Parathyroid adenoma (tissue), 2 donors: ENCODE measurements around the gene MR1.
"Not testable (repeated sequence)": the region's sequence is repeated elsewhere in the genome, so short reads cannot be mapped to it uniquely, and the experiment has no call there.

ENCODE experiments used
- H2AFZ ChIP-seq: fragments of 300-600 bp; sonication (generic); one replicate; pipeline ENCODE4 v1.7.0; 2017; ENCODE audit warnings: antibody characterized with exemption, mild to moderate bottlenecking
- H3K27ac ChIP-seq: fragments of 300-600 bp; sonication (generic); one replicate; pipeline ENCODE4 v1.7.0; 2017
- H3K27me3 ChIP-seq: fragments of 300-600 bp; sonication (generic); one replicate; pipeline ENCODE4 v1.7.0; 2017; ENCODE audit warnings: low read length; ENCODE audit not compliant: control insufficient read depth, insufficient read depth
- H3K36me3 ChIP-seq: fragments of 300-600 bp; sonication (generic); one replicate; pipeline ENCODE4 v1.7.0; 2017; ENCODE audit warnings: low read length; ENCODE audit not compliant: control insufficient read depth, insufficient read depth
- H3K4me1 ChIP-seq: fragments of 300-600 bp; sonication (generic); one replicate; pipeline ENCODE4 v1.7.0; 2017; ENCODE audit warnings: control low read depth
- H3K4me2 ChIP-seq: fragments of 300-600 bp; sonication (generic); one replicate; pipeline ENCODE4 v1.7.0; 2017; ENCODE audit warnings: low read length
- H3K4me3 ChIP-seq: fragments of 300-600 bp; sonication (generic); one replicate; pipeline ENCODE4 v1.7.0; 2017; ENCODE audit warnings: low read depth, low read length
- H3K79me2 ChIP-seq: fragments of 300-600 bp; sonication (generic); one replicate; pipeline ENCODE4 v1.7.0; 2017; ENCODE audit warnings: control low read depth
- H3K9ac ChIP-seq: fragments of 300-600 bp; sonication (generic); one replicate; pipeline ENCODE4 v1.7.0; 2017; ENCODE audit warnings: mild to moderate bottlenecking
- H3K9me3 ChIP-seq: fragments of 300-600 bp; sonication (generic); one replicate; pipeline ENCODE4 v1.7.0; 2017; ENCODE audit warnings: low read length; ENCODE audit not compliant: control insufficient read depth
- TF ChIP-seq, protein P1 (sequence below): fragments of 300-600 bp; sonication (generic); IDR thresholded peaks from one replicate; pipeline ENCODE4 v1.7.0; 2017; ENCODE audit warnings: antibody characterized with exemption, mild to moderate bottlenecking
- donor health status: primary hyperparathyroidism.

MR1 gene

GRCh38 chr1:181043025-181043888 lies 9.5 kb downstream of the MR1 start:
- H3K79me2 ChIP-seq, result no peaks in the 10 kb centered on the region
- TF ChIP-seq, protein P1, sequence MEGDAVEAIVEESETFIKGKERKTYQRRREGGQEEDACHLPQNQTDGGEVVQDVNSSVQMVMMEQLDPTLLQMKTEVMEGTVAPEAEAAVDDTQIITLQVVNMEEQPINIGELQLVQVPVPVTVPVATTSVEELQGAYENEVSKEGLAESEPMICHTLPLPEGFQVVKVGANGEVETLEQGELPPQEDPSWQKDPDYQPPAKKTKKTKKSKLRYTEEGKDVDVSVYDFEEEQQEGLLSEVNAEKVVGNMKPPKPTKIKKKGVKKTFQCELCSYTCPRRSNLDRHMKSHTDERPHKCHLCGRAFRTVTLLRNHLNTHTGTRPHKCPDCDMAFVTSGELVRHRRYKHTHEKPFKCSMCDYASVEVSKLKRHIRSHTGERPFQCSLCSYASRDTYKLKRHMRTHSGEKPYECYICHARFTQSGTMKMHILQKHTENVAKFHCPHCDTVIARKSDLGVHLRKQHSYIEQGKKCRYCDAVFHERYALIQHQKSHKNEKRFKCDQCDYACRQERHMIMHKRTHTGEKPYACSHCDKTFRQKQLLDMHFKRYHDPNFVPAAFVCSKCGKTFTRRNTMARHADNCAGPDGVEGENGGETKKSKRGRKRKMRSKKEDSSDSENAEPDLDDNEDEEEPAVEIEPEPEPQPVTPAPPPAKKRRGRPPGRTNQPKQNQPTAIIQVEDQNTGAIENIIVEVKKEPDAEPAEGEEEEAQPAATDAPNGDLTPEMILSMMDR, result no peak
- no peak overlapping the region for H3K4me2 ChIP-seq
- H3K4me3 ChIP-seq, result no peak overlapping the region
- H3K36me3 ChIP-seq, result no peaks in the 10 kb centered on the region
- no peaks in the 10 kb centered on the region for H3K4me1 ChIP-seq
- no peak overlapping the region for H3K27ac ChIP-seq
- H3K9ac ChIP-seq, result no peak overlapping the region
- H3K27me3 ChIP-seq, result no peaks in the 10 kb centered on the region
- H3K9me3 ChIP-seq, result no peaks in the 10 kb centered on the region
- no peak overlapping the region for H2AFZ ChIP-seq

DNA sequence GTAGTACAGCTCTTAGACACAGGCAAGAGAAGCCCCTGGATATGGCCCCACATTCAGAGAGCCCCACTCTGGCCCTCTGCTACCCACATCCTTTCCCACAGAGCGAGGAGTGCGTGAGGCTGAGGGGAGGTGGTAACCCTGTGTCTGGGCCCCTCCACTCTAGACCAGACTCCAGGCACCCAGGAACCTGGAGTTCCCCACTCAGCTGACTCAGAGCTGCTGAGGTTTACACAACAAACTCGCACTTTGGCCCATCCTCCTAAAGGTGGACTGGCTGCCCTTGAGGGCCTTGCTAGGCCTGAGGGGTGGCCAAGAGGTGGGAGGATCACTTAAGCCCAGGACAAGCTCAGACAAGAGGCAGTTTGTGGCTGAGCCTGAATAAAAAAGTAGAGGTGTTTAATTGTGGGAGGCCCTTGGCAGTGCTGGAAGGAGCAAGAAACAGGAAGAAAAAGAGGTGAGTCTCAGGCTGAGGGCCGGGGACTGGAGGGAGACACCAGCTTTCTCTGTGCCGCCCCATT lies 10.7 kb downstream of the MR1 start:
- no peak overlapping the region for H3K4me2 ChIP-seq
- no peaks in the 10 kb centered on the region for H3K27me3 ChIP-seq
- H3K9ac ChIP-seq, result no peak overlapping the region
- no peak overlapping the region for H3K4me3 ChIP-seq
- H3K9me3 ChIP-seq, result no peaks in the 10 kb centered on the region
- H2AFZ ChIP-seq, result no peak overlapping the region
- H3K4me1 ChIP-seq, result no peaks in the 10 kb centered on the region
- no peak overlapping the region for H3K27ac ChIP-seq
- H3K36me3 ChIP-seq, result no peaks in the 10 kb centered on the region
- no peaks in the 10 kb centered on the region for H3K79me2 ChIP-seq
- TF ChIP-seq, protein P1, result no peak

DNA sequence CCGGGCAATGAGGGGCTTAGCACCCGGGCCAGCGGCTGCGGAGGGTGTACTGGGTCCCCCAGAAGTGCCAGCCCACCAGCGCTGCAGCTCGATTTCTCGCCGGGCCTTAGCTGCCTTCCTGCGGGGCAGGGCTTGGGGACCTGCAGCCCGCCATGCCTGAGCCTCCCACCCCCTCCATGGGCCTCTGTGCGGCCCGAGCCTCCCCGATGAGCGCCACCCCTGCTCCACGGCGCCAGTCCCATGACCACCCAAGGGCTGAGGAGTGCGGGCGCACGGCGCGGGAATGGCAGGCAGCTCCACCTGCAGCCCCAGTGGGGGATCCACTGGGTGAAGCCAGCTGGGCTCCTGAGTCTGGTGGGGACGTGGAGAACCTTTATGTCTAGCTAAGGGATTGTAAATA lies 12.2 kb downstream of the MR1 start:
- H3K36me3 ChIP-seq, H3K27ac ChIP-seq, H3K79me2 ChIP-seq, H3K9ac ChIP-seq, H3K4me1 ChIP-seq, H3K27me3 ChIP-seq, H3K4me3 ChIP-seq, H3K4me2 ChIP-seq, H2AFZ ChIP-seq, H3K9me3 ChIP-seq: not testable (repeated sequence)

DNA sequence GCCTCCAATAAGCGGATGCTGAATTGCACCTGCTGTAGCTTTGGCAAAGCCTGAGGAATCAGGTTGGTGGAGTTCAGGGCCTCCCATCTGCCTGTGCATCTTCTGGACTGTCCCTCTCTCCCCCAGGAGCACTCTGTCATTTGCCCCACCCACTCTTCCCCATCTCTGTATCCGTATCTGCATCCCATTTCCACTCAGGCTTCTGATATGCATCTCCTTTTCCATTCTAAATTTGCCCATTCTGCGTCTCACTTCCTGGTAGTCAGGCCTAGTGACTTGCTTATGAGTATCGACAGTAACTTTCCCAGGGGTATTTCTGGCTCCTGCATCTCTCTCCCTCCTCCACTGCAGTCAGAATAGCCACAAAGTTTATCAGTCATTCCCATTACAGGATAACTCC lies 15.6 kb downstream of the MR1 start:
- Histone ChIP-seq H2AFZ (no peak overlapping the region), H3K9me3 (no peaks in the 10 kb centered on the region), H3K4me3 (no peak overlapping the region), H3K4me1 (no peaks in the 10 kb centered on the region), H3K9ac (no peak overlapping the region), H3K79me2 (no peaks in the 10 kb centered on the region), H3K27me3 (no peaks in the 10 kb centered on the region), H3K27ac (no peak overlapping the region), H3K4me2 (no peak overlapping the region), H3K36me3 (no peaks in the 10 kb centered on the region)
- TF ChIP-seq, protein P1, result no peak

DNA sequence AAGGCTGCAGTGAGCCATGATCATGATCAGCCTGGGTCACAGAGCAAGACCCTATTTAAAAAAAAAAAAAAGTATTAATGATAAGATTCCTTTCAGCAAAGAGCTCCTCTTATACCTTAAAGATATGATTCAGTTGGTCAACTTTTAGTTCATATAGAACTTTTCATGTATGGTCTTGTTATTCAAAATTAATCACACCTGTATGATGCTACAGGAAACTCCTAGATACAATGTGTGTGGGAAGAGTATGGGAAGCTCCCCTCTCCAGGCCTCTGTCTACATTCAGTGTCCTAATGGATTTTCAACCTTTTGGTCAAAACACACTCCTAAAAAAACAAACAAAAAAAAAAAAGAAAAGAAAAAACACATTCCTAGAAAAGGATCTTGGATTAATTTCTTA lies 17.1 kb downstream of the MR1 start:
- Histone ChIP-seq H2AFZ (no peak overlapping the region), H3K4me2 (no peak overlapping the region), H3K27me3 (no peaks in the 10 kb centered on the region), H3K9ac (no peak overlapping the region), H3K79me2 (no peaks in the 10 kb centered on the region), H3K36me3 (no peaks in the 10 kb centered on the region), H3K4me1 (no peaks in the 10 kb centered on the region), H3K27ac (no peak overlapping the region), H3K9me3 (no peaks in the 10 kb centered on the region), H3K4me3 (no peak overlapping the region)
- TF ChIP-seq, protein P1, result no peak
